ENCODE results near the gene BLOC1S5. TPM values are rescaled to one million over a fixed set of nuclear protein-coding genes. Genes with fewer than 3 reads are reported as not detected.

Gene BLOC1S5
- total and polyA plus RNA-seq, 12 donors, result 5.3 to 27.7 (median 15.0) TPM

GRCh38 chr6:8020083-8020482 lies 44.1 kb downstream of the BLOC1S5 start:
- no peak overlapping the region for H3K4me3 ChIP-seq
- H3K36me3 ChIP-seq (replicated peaks in 1 of 2), result no peaks in the 10 kb centered on the region
- intact Hi-C loops (cut with DNase I), result no loop called here
- no peaks in the 10 kb centered on the region for H3K27me3 ChIP-seq
- DNase-seq, result no peak
- WGBS, 4 donors, result 90 to 98% (median 93%) methylated on average over 4 of the region's 4 CpGs
- TF ChIP-seq, protein P1, sequence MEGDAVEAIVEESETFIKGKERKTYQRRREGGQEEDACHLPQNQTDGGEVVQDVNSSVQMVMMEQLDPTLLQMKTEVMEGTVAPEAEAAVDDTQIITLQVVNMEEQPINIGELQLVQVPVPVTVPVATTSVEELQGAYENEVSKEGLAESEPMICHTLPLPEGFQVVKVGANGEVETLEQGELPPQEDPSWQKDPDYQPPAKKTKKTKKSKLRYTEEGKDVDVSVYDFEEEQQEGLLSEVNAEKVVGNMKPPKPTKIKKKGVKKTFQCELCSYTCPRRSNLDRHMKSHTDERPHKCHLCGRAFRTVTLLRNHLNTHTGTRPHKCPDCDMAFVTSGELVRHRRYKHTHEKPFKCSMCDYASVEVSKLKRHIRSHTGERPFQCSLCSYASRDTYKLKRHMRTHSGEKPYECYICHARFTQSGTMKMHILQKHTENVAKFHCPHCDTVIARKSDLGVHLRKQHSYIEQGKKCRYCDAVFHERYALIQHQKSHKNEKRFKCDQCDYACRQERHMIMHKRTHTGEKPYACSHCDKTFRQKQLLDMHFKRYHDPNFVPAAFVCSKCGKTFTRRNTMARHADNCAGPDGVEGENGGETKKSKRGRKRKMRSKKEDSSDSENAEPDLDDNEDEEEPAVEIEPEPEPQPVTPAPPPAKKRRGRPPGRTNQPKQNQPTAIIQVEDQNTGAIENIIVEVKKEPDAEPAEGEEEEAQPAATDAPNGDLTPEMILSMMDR (IDR thresholded peaks at IDR 0.05), result no peak
- no peak for TF ChIP-seq POLR2A (IDR thresholded peaks at IDR 0.05)
- H3K9me3 ChIP-seq (replicated peaks in 1 of 3), result no peaks in the 10 kb centered on the region
- H3K27ac ChIP-seq, result no peak overlapping the region
- peaks cover 0 to 6% of the 10 kb centered on the region in 2 donors for H3K4me1 ChIP-seq (replicated peaks in 1 of 2)

DNA sequence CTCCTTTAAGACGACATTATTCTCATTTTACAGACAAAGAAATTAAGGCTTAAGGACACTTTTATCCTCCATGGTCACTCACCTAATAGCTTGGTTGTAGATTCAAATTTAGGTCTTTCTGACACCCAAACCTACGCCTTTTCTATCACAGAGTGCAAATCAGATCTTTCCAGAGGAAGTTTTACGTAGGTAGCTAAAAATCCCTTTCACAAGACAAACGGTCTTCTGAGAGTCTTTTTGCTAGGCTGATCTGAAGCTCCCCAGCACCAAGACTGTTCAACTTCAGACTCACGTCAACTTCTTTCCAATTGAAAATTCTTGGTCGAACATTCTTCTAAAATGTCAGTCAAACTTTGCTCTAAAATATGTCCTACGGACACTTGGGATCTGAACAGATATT lies 46.5 kb downstream of the BLOC1S5 start:
- WGBS, 4 donors, result 84 to 92% (median 88%) methylated on average over 7 of the region's 7 CpGs
- Histone ChIP-seq H3K9me3 (replicated peaks in 1 of 3) (no peaks in the 10 kb centered on the region), H3K4me1 (replicated peaks in 1 of 2) (no peaks in the 10 kb centered on the region), H3K4me3 (no peak overlapping the region), H3K27me3 (no peaks in the 10 kb centered on the region), H3K36me3 (replicated peaks in 1 of 2) (peaks cover 0 to 4% of the 10 kb centered on the region in 2 donors), H3K27ac (no peak overlapping the region)
- no peak for DNase-seq
- intact Hi-C loops (cut with DNase I), result no loop called here
- TF ChIP-seq POLR2A (IDR thresholded peaks at IDR 0.05), result no peak
- TF ChIP-seq, protein P1 (IDR thresholded peaks at IDR 0.05), result no peak

- H3K4me3 ChIP-seq, result no peak overlapping the region
- no peak for DNase-seq
- H3K27ac ChIP-seq, result no peak overlapping the region
- H3K9me3 ChIP-seq (replicated peaks in 1 of 3), result no peaks in the 10 kb centered on the region
- H3K27me3 ChIP-seq, result no peaks in the 10 kb centered on the region
- intact Hi-C loops (cut with DNase I), result no loop called here
- H3K36me3 ChIP-seq (replicated peaks in 1 of 2), result peaks cover 0 to 4% of the 10 kb centered on the region in 2 donors
- no peaks in the 10 kb centered on the region for H3K4me1 ChIP-seq (replicated peaks in 1 of 2)
- TF ChIP-seq, protein P1 (IDR thresholded peaks at IDR 0.05), result no peak
- no peak for TF ChIP-seq POLR2A (IDR thresholded peaks at IDR 0.05)
- 82 to 91% (median 88%) methylated on average over 9 of the region's 9 CpGs for WGBS, 4 donors
Measured at GRCh38 chr6:8017276-8017701, 46.9 kb downstream of the BLOC1S5 start.

GRCh38 chr6:8014947-8015346 lies 49.2 kb downstream of the BLOC1S5 start:
- Histone ChIP-seq H3K9me3 (replicated peaks in 1 of 3) (no peaks in the 10 kb centered on the region), H3K4me1 (replicated peaks in 1 of 2) (no peaks in the 10 kb centered on the region), H3K27ac (no peak overlapping the region), H3K27me3 (no peaks in the 10 kb centered on the region), H3K4me3 (no peak overlapping the region), H3K36me3 (replicated peaks in 1 of 2) (peaks cover 0 to 4% of the 10 kb centered on the region in 2 donors)
- intact Hi-C loops (cut with DNase I), result no loop called here
- DNase-seq, result no peak
- WGBS, 4 donors, result 82 to 83% (median 83%) methylated on average over 3 of the region's 3 CpGs
- TF ChIP-seq, protein P1 (IDR thresholded peaks at IDR 0.05), result no peak
- TF ChIP-seq POLR2A (IDR thresholded peaks at IDR 0.05), result no peak

All from adrenal gland (tissue), 12 donors.